Endodermal cell (in vitro differentiated cells): Measurements from ENCODE around the gene TRERF1. TPM values are rescaled to one million over a fixed set of nuclear protein-coding genes. Genes with fewer than 3 reads are reported as not detected.

ENCODE experiments used
- DNase-seq: peaks from one replicate; pipeline ENCODE4 v3.0.0-alpha.2; 2017
- H3K27ac ChIP-seq: 2 replicates; pipeline ENCODE4 v1.5.1; 2013; ENCODE audit warnings: mild to moderate bottlenecking, low read depth, low read length, moderate library complexity
- H3K27me3 ChIP-seq: 2 replicates; pipeline ENCODE4 v1.6.1; 2013; ENCODE audit warnings: mild to moderate bottlenecking, low read length, moderate library complexity; ENCODE audit not compliant: insufficient read depth, control insufficient read depth, poor library complexity, severe bottlenecking
- H3K36me3 ChIP-seq: 2 replicates; pipeline ENCODE4 v1.7.0; 2013; ENCODE audit warnings: mild to moderate bottlenecking, low read length, moderate library complexity; ENCODE audit not compliant: control insufficient read depth, insufficient read depth
- H3K4me1 ChIP-seq: one replicate; pipeline ENCODE4 v1.7.0; 2013; ENCODE audit warnings: low read length; ENCODE audit not compliant: control insufficient read depth, insufficient read depth
- H3K4me3 ChIP-seq: 2 replicates; pipeline ENCODE4 v1.5.1; 2013; ENCODE audit warnings: mild to moderate bottlenecking, low read length, moderate library complexity
- H3K9ac ChIP-seq: 2 replicates; pipeline ENCODE4 v1.6.1; 2013; ENCODE audit warnings: mild to moderate bottlenecking, low read length, moderate library complexity; ENCODE audit not compliant: poor library complexity, severe bottlenecking; ENCODE audit errors: extremely low read depth
- H3K9me3 ChIP-seq: 2 replicates; pipeline ENCODE4 v1.6.1; 2013; ENCODE audit warnings: mild to moderate bottlenecking, low read length, moderate library complexity; ENCODE audit not compliant: control insufficient read depth
- H3K27ac Mint-ChIP-seq: 2 replicates; pipeline ENCODE4 v1.8.0; 2020; ENCODE audit warnings: mixed read lengths
- H3K27me3 Mint-ChIP-seq: 2 replicates; pipeline ENCODE4 v1.8.0; 2021; ENCODE audit warnings: mild to moderate bottlenecking, mixed read lengths; ENCODE audit not compliant: insufficient read depth
- H3K36me3 Mint-ChIP-seq: 2 replicates; pipeline ENCODE4 v1.8.0; 2020; ENCODE audit warnings: low read depth, mixed read lengths
- H3K4me1 Mint-ChIP-seq: 2 replicates; pipeline ENCODE4 v1.8.0; 2020; ENCODE audit warnings: mixed read lengths
- H3K4me3 Mint-ChIP-seq: 2 replicates; pipeline ENCODE4 v1.8.0; 2020; ENCODE audit warnings: mild to moderate bottlenecking, moderate library complexity, mixed read lengths
- H3K9me3 Mint-ChIP-seq: 2 replicates; pipeline ENCODE4 v1.8.0; 2020; ENCODE audit warnings: mild to moderate bottlenecking, mixed read lengths
- WGBS, 2 experiments: methylation state at CpG; one replicate each; pipeline versions ENCODE4 v1.1.5 to v1.1.7; 2013; ENCODE audit warnings: missing lambda C conversion rate in 2 of 2, mixed read lengths in 1 of 2; ENCODE audit not compliant: insufficient coverage in 1 of 2, insufficient read length in 1 of 2; 5-methylcytosine and 5-hydroxymethylcytosine counted together
- total RNA-seq, 2 donors: library from RNA; stranded (reverse); fragmentation: NEBNext Ultra II Directional in 1 of 2; extraction: Animal tissue kit (Norgen Biotek cat#: 25700) in 1 of 2; gene quantifications; 2 replicates in 1 of 2; 3 replicates in 1 of 2; pipeline ENCODE4 v1.2.1, GENCODE V29; 2021
- TF ChIP-seq, protein P1 (sequence below): fragments of 200-600 bp; sonication (generic); conservative IDR thresholded peaks from 2 replicates; pipeline ENCODE4 v1.5.0; 2021; ENCODE audit warnings: antibody characterized with exemption, mild to moderate bottlenecking

Gene TRERF1
- total RNA-seq, 2 donors from 2014 or later, result 4.7 to 5.3 TPM

DNA sequence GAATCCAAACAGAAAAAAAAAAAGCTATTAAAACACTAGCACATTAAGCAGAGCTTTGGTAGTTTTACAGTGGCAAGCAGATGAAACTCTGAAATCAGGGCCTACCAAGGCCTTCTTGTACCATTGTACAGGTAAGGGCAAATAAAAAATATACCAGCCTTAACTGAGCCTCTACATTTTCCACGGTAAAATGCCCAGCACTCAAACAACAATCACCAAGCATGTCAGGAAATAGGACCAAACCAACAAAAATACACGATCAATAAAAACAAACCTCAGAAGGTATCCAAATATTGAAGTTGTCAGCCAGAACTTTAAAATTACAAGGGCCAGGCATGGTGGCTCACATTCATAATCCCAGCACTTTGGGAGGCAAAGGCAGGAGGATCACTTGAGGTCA, 18.3 kb downstream of the TRERF1 start:
- Histone ChIP-seq H3K36me3 (no peaks in the 10 kb centered on the region), H3K27me3 (no peaks in the 10 kb centered on the region), H3K4me3 (no peak overlapping the region), H3K9me3 (peaks cover 18% of the 10 kb centered on the region), H3K27ac (no peak overlapping the region), H3K4me1 (no peaks in the 10 kb centered on the region), H3K9ac (no peak overlapping the region)
- no peak for DNase-seq
- Mint-ChIP-seq H3K4me3 (no peak overlapping the region), H3K36me3 (peaks cover 17% of the 10 kb centered on the region), H3K4me1 (peaks cover 15% of the 10 kb centered on the region), H3K27me3 (no peaks in the 10 kb centered on the region), H3K9me3 (peaks cover 20% of the 10 kb centered on the region), H3K27ac (no peak overlapping the region)
- 95% methylated on average over 2 of the region's 2 CpGs; no CpG with 5 or more reads in 1 of the 2 experiments for WGBS, 2 experiments
- TF ChIP-seq, protein P1, sequence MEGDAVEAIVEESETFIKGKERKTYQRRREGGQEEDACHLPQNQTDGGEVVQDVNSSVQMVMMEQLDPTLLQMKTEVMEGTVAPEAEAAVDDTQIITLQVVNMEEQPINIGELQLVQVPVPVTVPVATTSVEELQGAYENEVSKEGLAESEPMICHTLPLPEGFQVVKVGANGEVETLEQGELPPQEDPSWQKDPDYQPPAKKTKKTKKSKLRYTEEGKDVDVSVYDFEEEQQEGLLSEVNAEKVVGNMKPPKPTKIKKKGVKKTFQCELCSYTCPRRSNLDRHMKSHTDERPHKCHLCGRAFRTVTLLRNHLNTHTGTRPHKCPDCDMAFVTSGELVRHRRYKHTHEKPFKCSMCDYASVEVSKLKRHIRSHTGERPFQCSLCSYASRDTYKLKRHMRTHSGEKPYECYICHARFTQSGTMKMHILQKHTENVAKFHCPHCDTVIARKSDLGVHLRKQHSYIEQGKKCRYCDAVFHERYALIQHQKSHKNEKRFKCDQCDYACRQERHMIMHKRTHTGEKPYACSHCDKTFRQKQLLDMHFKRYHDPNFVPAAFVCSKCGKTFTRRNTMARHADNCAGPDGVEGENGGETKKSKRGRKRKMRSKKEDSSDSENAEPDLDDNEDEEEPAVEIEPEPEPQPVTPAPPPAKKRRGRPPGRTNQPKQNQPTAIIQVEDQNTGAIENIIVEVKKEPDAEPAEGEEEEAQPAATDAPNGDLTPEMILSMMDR, result no peak

DNA sequence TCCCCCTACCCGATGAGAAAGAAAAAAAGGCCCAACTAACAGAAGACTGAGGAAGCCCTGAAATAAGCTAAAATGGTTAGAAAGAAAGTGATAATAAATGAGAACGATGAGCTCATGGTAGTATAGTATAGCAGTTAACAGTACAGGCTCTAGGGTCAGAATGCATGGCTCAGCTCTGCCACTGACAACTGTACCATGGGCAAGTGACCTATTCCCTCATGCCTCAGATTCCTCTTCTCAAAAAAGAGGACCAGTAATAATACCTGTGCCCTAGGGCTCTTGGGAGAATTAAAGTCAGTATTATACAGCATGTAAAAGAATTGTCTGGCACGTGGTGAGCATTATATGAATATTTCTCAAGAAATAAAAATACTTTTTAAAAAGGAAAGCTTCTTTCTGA, 19.8 kb downstream of the TRERF1 start:
- H3K36me3 Mint-ChIP-seq, result peaks cover 17% of the 10 kb centered on the region
- H3K4me1 Mint-ChIP-seq, result peaks cover 21% of the 10 kb centered on the region
- Histone ChIP-seq H3K9ac (no peak overlapping the region), H3K27me3 (no peaks in the 10 kb centered on the region), H3K4me1 (no peaks in the 10 kb centered on the region), H3K9me3 (peaks cover 18% of the 10 kb centered on the region), H3K27ac (no peak overlapping the region), H3K4me3 (no peak overlapping the region), H3K36me3 (no peaks in the 10 kb centered on the region)
- no peak for DNase-seq
- 87 to 100% methylated on average over 1 to 3 of the region's 3 CpGs for WGBS, 2 experiments
- H3K27ac Mint-ChIP-seq, result no peak overlapping the region
- TF ChIP-seq, protein P1, result no peak
- no peak overlapping the region for H3K4me3 Mint-ChIP-seq
- no peaks in the 10 kb centered on the region for H3K27me3 Mint-ChIP-seq
- H3K9me3 Mint-ChIP-seq, result peaks cover 20% of the 10 kb centered on the region

DNA sequence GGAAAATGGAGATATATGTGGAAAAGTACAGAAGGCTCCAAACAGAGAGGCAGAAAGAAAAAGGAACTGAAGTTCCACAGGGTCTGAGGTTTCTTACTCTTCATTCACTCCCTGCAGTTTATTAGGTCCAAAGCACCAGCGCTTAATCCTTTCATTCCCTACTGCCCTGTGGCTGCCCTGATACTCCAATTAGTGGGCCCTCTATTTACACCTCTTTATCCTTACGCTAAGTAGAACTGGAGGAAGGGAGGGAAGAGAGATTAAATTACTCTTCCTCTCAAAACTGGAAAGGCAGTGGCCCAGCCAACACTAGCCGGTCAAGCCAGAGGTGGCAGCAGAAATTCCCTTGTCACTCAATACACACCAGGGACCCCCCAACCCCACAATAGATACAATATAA, 20.4 kb downstream of the TRERF1 start:
- Mint-ChIP-seq H3K9me3 (peaks cover 20% of the 10 kb centered on the region), H3K27ac (no peak overlapping the region), H3K4me1 (peaks cover 21% of the 10 kb centered on the region), H3K4me3 (no peak overlapping the region), H3K27me3 (no peaks in the 10 kb centered on the region), H3K36me3 (peaks cover 17% of the 10 kb centered on the region)
- 76% methylated on average over 2 of the region's 3 CpGs; no CpG with 5 or more reads in 1 of the 2 experiments for WGBS, 2 experiments
- Histone ChIP-seq H3K4me1 (no peaks in the 10 kb centered on the region), H3K27ac (no peak overlapping the region), H3K36me3 (no peaks in the 10 kb centered on the region), H3K9me3 (peaks cover 18% of the 10 kb centered on the region), H3K27me3 (no peaks in the 10 kb centered on the region), H3K9ac (no peak overlapping the region), H3K4me3 (no peak overlapping the region)
- no peak for DNase-seq
- TF ChIP-seq, protein P1, result no peak
